Endodermal cell (in vitro differentiated cells): ENCODE results near the gene TTC22. TPM values are rescaled to one million over a fixed set of nuclear protein-coding genes. Genes with fewer than 3 reads are reported as not detected.

Experiments
- DNase-seq: peaks from one replicate; pipeline ENCODE4 v3.0.0-alpha.2; 2017
- H3K27ac ChIP-seq: 2 replicates; pipeline ENCODE4 v1.5.1; 2013; ENCODE audit warnings: mild to moderate bottlenecking, low read depth, low read length, moderate library complexity
- H3K27me3 ChIP-seq: 2 replicates; pipeline ENCODE4 v1.6.1; 2013; ENCODE audit warnings: mild to moderate bottlenecking, low read length, moderate library complexity; ENCODE audit not compliant: insufficient read depth, control insufficient read depth, poor library complexity, severe bottlenecking
- H3K36me3 ChIP-seq: 2 replicates; pipeline ENCODE4 v1.7.0; 2013; ENCODE audit warnings: mild to moderate bottlenecking, low read length, moderate library complexity; ENCODE audit not compliant: control insufficient read depth, insufficient read depth
- H3K4me1 ChIP-seq: one replicate; pipeline ENCODE4 v1.7.0; 2013; ENCODE audit warnings: low read length; ENCODE audit not compliant: control insufficient read depth, insufficient read depth
- H3K4me3 ChIP-seq: 2 replicates; pipeline ENCODE4 v1.5.1; 2013; ENCODE audit warnings: mild to moderate bottlenecking, low read length, moderate library complexity
- H3K9ac ChIP-seq: 2 replicates; pipeline ENCODE4 v1.6.1; 2013; ENCODE audit warnings: mild to moderate bottlenecking, low read length, moderate library complexity; ENCODE audit not compliant: poor library complexity, severe bottlenecking; ENCODE audit errors: extremely low read depth
- H3K9me3 ChIP-seq: 2 replicates; pipeline ENCODE4 v1.6.1; 2013; ENCODE audit warnings: mild to moderate bottlenecking, low read length, moderate library complexity; ENCODE audit not compliant: control insufficient read depth
- H3K27ac Mint-ChIP-seq: 2 replicates; pipeline ENCODE4 v1.8.0; 2020; ENCODE audit warnings: mixed read lengths
- H3K27me3 Mint-ChIP-seq: 2 replicates; pipeline ENCODE4 v1.8.0; 2021; ENCODE audit warnings: mild to moderate bottlenecking, mixed read lengths; ENCODE audit not compliant: insufficient read depth
- H3K36me3 Mint-ChIP-seq: 2 replicates; pipeline ENCODE4 v1.8.0; 2020; ENCODE audit warnings: low read depth, mixed read lengths
- H3K4me1 Mint-ChIP-seq: 2 replicates; pipeline ENCODE4 v1.8.0; 2020; ENCODE audit warnings: mixed read lengths
- H3K4me3 Mint-ChIP-seq: 2 replicates; pipeline ENCODE4 v1.8.0; 2020; ENCODE audit warnings: mild to moderate bottlenecking, moderate library complexity, mixed read lengths
- H3K9me3 Mint-ChIP-seq: 2 replicates; pipeline ENCODE4 v1.8.0; 2020; ENCODE audit warnings: mild to moderate bottlenecking, mixed read lengths
- WGBS, 2 experiments: methylation state at CpG; one replicate each; pipeline versions ENCODE4 v1.1.5 to v1.1.7; 2013; ENCODE audit warnings: missing lambda C conversion rate in 2 of 2, mixed read lengths in 1 of 2; ENCODE audit not compliant: insufficient coverage in 1 of 2, insufficient read length in 1 of 2; 5-methylcytosine and 5-hydroxymethylcytosine counted together
- total RNA-seq, 2 donors: library from RNA; stranded (reverse); fragmentation: NEBNext Ultra II Directional in 1 of 2; extraction: Animal tissue kit (Norgen Biotek cat#: 25700) in 1 of 2; gene quantifications; 2 replicates in 1 of 2; 3 replicates in 1 of 2; pipeline ENCODE4 v1.2.1, GENCODE V29; 2021
- TF ChIP-seq, protein P1 (sequence below): fragments of 200-600 bp; sonication (generic); conservative IDR thresholded peaks from 2 replicates; pipeline ENCODE4 v1.5.0; 2021; ENCODE audit warnings: antibody characterized with exemption, mild to moderate bottlenecking

TTC22 gene
- total RNA-seq, 2 donors from 2014 or later: 0.44 to 0.53 TPM

GRCh38 chr1:54798769-54799641 is 2.1 kb downstream of the TTC22 start:
- Mint-ChIP-seq H3K4me1 (peaks cover 6% of the 10 kb centered on the region), H3K9me3 (no peaks in the 10 kb centered on the region), H3K27ac (no peak overlapping the region), H3K36me3 (no peaks in the 10 kb centered on the region), H3K4me3 (no peak overlapping the region), H3K27me3 (peaks cover 46% of the 10 kb centered on the region)
- no peaks in the 10 kb centered on the region for H3K9me3 ChIP-seq
- H3K27ac ChIP-seq: no peak overlapping the region
- no peak overlapping the region for H3K4me3 ChIP-seq
- DNase-seq: no peak
- no peaks in the 10 kb centered on the region for H3K36me3 ChIP-seq
- peaks cover 21% of the 10 kb centered on the region for H3K27me3 ChIP-seq
- H3K4me1 ChIP-seq: no peaks in the 10 kb centered on the region
- no peak overlapping the region for H3K9ac ChIP-seq
- TF ChIP-seq, protein P1, sequence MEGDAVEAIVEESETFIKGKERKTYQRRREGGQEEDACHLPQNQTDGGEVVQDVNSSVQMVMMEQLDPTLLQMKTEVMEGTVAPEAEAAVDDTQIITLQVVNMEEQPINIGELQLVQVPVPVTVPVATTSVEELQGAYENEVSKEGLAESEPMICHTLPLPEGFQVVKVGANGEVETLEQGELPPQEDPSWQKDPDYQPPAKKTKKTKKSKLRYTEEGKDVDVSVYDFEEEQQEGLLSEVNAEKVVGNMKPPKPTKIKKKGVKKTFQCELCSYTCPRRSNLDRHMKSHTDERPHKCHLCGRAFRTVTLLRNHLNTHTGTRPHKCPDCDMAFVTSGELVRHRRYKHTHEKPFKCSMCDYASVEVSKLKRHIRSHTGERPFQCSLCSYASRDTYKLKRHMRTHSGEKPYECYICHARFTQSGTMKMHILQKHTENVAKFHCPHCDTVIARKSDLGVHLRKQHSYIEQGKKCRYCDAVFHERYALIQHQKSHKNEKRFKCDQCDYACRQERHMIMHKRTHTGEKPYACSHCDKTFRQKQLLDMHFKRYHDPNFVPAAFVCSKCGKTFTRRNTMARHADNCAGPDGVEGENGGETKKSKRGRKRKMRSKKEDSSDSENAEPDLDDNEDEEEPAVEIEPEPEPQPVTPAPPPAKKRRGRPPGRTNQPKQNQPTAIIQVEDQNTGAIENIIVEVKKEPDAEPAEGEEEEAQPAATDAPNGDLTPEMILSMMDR: no peak
- 85 to 93% methylated on average over 2 to 6 of the region's 6 CpGs for WGBS, 2 experiments

GRCh38 chr1:54798206-54798605 is 2.9 kb downstream of the TTC22 start:
- Mint-ChIP-seq H3K9me3 (no peaks in the 10 kb centered on the region), H3K4me1 (peaks cover 7% of the 10 kb centered on the region), H3K36me3 (no peaks in the 10 kb centered on the region), H3K4me3 (no peak overlapping the region), H3K27me3 (peaks cover 43% of the 10 kb centered on the region), H3K27ac (no peak overlapping the region)
- H3K9me3 ChIP-seq: no peaks in the 10 kb centered on the region
- H3K36me3 ChIP-seq: no peaks in the 10 kb centered on the region
- H3K4me1 ChIP-seq: no peaks in the 10 kb centered on the region
- 83 to 90% methylated on average over 2 to 3 of the region's 3 CpGs for WGBS, 2 experiments
- DNase-seq: no peak
- H3K27me3 ChIP-seq: peaks cover 20% of the 10 kb centered on the region
- TF ChIP-seq, protein P1: no peak
- no peak overlapping the region for H3K9ac ChIP-seq
- no peak overlapping the region for H3K4me3 ChIP-seq
- no peak overlapping the region for H3K27ac ChIP-seq

- Histone ChIP-seq H3K36me3 (no peaks in the 10 kb centered on the region), H3K27me3 (peaks cover 15% of the 10 kb centered on the region), H3K4me3 (no peak overlapping the region), H3K9me3 (no peaks in the 10 kb centered on the region), H3K9ac (no peak overlapping the region), H3K4me1 (no peaks in the 10 kb centered on the region), H3K27ac (no peak overlapping the region)
- TF ChIP-seq, protein P1: no peak
- DNase-seq: no peak
- Mint-ChIP-seq H3K9me3 (no peaks in the 10 kb centered on the region), H3K27ac (no peak overlapping the region), H3K27me3 (peaks cover 39% of the 10 kb centered on the region), H3K36me3 (no peaks in the 10 kb centered on the region), H3K4me3 (no peak overlapping the region), H3K4me1 (peaks cover 7% of the 10 kb centered on the region)
- WGBS, 2 experiments: 92 to 94% methylated on average over 2 of the region's 2 CpGs
These were observed 4.2 kb downstream of the TTC22 start for GRCh38 chr1:54796902-54797301.
